HEK293 (cell line): ENCODE results near the gene BACH1.

Experiments
- CTCF ChIA-PET: fragments of 350-600 bp; formaldehyde crosslinking; extraction: SDS; loops from one replicate; lab custom pipeline; 2021; ENCODE audit warnings: antibody characterized with exemption; lab: Yijun Ruan, JAX
- POLR2A ChIA-PET: fragments of 300-600 bp; formaldehyde crosslinking; extraction: SDS; loops from one replicate; lab custom pipeline; 2020; ENCODE audit warnings: antibody characterized with exemption, inconsistent platforms; lab: Yijun Ruan, JAX
- H3K27ac ChIP-seq: fragments of 200-500 bp; sonication (Bioruptor generic); 2 replicates; pipeline ENCODE4 v1.5.1; 2014; ENCODE audit warnings: low read depth, low read length, control low read depth, inconsistent platforms; ENCODE audit errors: extremely low read depth
- H3K36me3 ChIP-seq, 2 experiments: fragments of 200-500 bp in 1 of 2; sonication (Bioruptor generic) in 1 of 2; 1 replicate in 1 of 2; 2 replicates in 1 of 2; pipeline ENCODE4 v1.5.1; 2014 to 2017; ENCODE audit warnings: inconsistent platforms in 2 of 2, low read length in 2 of 2; ENCODE audit not compliant: control insufficient read depth in 2 of 2, insufficient read depth in 1 of 2
- H3K4me1 ChIP-seq: fragments of 200-500 bp; sonication (Bioruptor generic); 2 replicates; pipeline ENCODE4 v1.5.1; 2014; ENCODE audit warnings: mild to moderate bottlenecking, low read length, inconsistent platforms; ENCODE audit not compliant: control insufficient read depth, insufficient read depth
- H3K4me3 ChIP-seq: 2 replicates; pipeline ENCODE4 v1.5.1; 2011; ENCODE audit warnings: low read depth, mild to moderate bottlenecking, control low read depth, low read length, moderate library complexity
- H3K9me3 ChIP-seq: fragments of 200-500 bp; sonication (Bioruptor generic); 2 replicates; pipeline ENCODE4 v1.5.1; 2014; ENCODE audit warnings: low read depth, low read length, inconsistent platforms; ENCODE audit not compliant: control insufficient read depth, insufficient read depth
- ATF2 ChIP-seq: fragments of 450-650 bp; formaldehyde crosslinking; IDR thresholded peaks from 2 replicates; pipeline ENCODE4 v1.5.1; 2016; ENCODE audit warnings: missing biosample characterization, missing genetic modification characterization, low read depth
- FEZF1 ChIP-seq: fragments of 450-650 bp; formaldehyde crosslinking; IDR thresholded peaks from 2 replicates; pipeline ENCODE4 v1.5.1; 2016; ENCODE audit warnings: missing biosample characterization, missing genetic modification characterization
- HIC1 ChIP-seq: fragments of 450-650 bp; formaldehyde crosslinking; IDR thresholded peaks from 2 replicates; pipeline ENCODE4 v1.5.1; 2016; ENCODE audit warnings: missing biosample characterization, missing genetic modification characterization
- MZF1 ChIP-seq: fragments of 450-650 bp; formaldehyde crosslinking; IDR thresholded peaks from 2 replicates; pipeline ENCODE4 v1.5.1; 2017; ENCODE audit warnings: missing biosample characterization, missing genetic modification characterization, borderline replicate concordance
- OSR2 ChIP-seq: fragments of 450-650 bp; formaldehyde crosslinking; IDR thresholded peaks from 2 replicates; pipeline ENCODE4 v1.5.1; 2016; ENCODE audit warnings: missing biosample characterization, missing genetic modification characterization
- PRDM2 ChIP-seq: fragments of 450-650 bp; formaldehyde crosslinking; IDR thresholded peaks from 2 replicates; pipeline ENCODE4 v1.5.1; 2016; ENCODE audit warnings: missing biosample characterization, missing genetic modification characterization, borderline replicate concordance
- ZNF514 ChIP-seq: fragments of 450-650 bp; formaldehyde crosslinking; IDR thresholded peaks from 2 replicates; pipeline ENCODE4 v1.5.1; 2016; ENCODE audit warnings: missing biosample characterization, missing genetic modification characterization
- ZNF580 ChIP-seq: fragments of 450-650 bp; formaldehyde crosslinking; IDR thresholded peaks from 2 replicates; pipeline ENCODE4 v1.5.1; 2016; ENCODE audit warnings: missing biosample characterization, missing genetic modification characterization
- ZNF621 ChIP-seq: fragments of 450-650 bp; formaldehyde crosslinking; IDR thresholded peaks from 2 replicates; pipeline ENCODE4 v1.5.1; 2017; ENCODE audit warnings: missing biosample characterization, missing genetic modification characterization
- ZNF623 ChIP-seq: fragments of 450-650 bp; formaldehyde crosslinking; IDR thresholded peaks from 2 replicates; pipeline ENCODE4 v1.5.1; 2016; ENCODE audit warnings: missing biosample characterization, missing genetic modification characterization
- ZNF660 ChIP-seq: fragments of 450-650 bp; IDR thresholded peaks from 2 replicates; pipeline ENCODE4 v1.5.1; 2018; ENCODE audit warnings: missing biosample characterization, mild to moderate bottlenecking, missing genetic modification characterization
- ZNF792 ChIP-seq: fragments of 450-650 bp; formaldehyde crosslinking; IDR thresholded peaks from 2 replicates; pipeline ENCODE4 v1.5.1; 2016; ENCODE audit warnings: missing biosample characterization, missing genetic modification characterization
- ZNF837 ChIP-seq: fragments of 450-650 bp; formaldehyde crosslinking; IDR thresholded peaks from 2 replicates; pipeline ENCODE4 v1.5.1; 2016; ENCODE audit warnings: missing biosample characterization, missing genetic modification characterization
- ZSCAN16 ChIP-seq: fragments of 450-650 bp; formaldehyde crosslinking; IDR thresholded peaks from 2 replicates; pipeline ENCODE4 v1.5.1; 2016; ENCODE audit warnings: missing biosample characterization, missing genetic modification characterization

BACH1 gene

GRCh38 chr21:29321932-29322928, 23.5 kb downstream of the BACH1 start:
- H3K4me3 ChIP-seq, result no peak overlapping the region
- ChIA-PET CTCF (interaction anchor here (0.7 to 1.1 kb wide), 2 partner anchors 8 to 229 kb away, joined by 3 to 4 read pairs; no protein-coding TSS in a partner anchor), POLR2A (interaction anchor here (0.6 kb wide), 1 partner anchor 151 kb away, joined by 3 read pairs; no protein-coding TSS in a partner anchor)
- no peaks in the 10 kb centered on the region for H3K9me3 ChIP-seq
- H3K36me3 ChIP-seq, result peaks cover 0 to 40% of the 10 kb centered on the region in 2 experiments; a peak in 1 of 3 replicates
- H3K4me1 ChIP-seq, result no peaks in the 10 kb centered on the region
- H3K27ac ChIP-seq, result no peak overlapping the region
- TF ChIP-seq ZNF660 (tag by site-specific recombination), result no peak
- TF ChIP-seq ZNF621 (tag by site-specific recombination), result no peak
- TF ChIP-seq OSR2 (tag by site-specific recombination), result no peak
- TF ChIP-seq MZF1, result no peak
- no peak for TF ChIP-seq ZSCAN16 (tag by site-specific recombination)
- TF ChIP-seq HIC1 (tag by site-specific recombination), result no peak
- TF ChIP-seq ZNF837 (tag by site-specific recombination), result no peak
- no peak for TF ChIP-seq ZNF792
- no peak for TF ChIP-seq PRDM2 (tag by site-specific recombination)
- no peak for TF ChIP-seq FEZF1 (tag by site-specific recombination)
- TF ChIP-seq ZNF514, result no peak
- TF ChIP-seq ZNF623 (tag by site-specific recombination), result no peak
- no peak for TF ChIP-seq ZNF580 (tag by site-specific recombination)
- no peak for TF ChIP-seq ATF2 (tag by site-specific recombination)
- TF ChIP-seq, all 188 proteins: peak for 0
